Ovary (tissue), 3 donors: Measurements from ENCODE around the gene CNOT10.

Experiments used
- CTCF ChIP-seq, 3 donors: fragments of 450-650 bp in 2 of 3; fragments of 200-600 bp in 1 of 3; IDR thresholded peaks; one replicate each; pipeline versions ENCODE4 v1.5.1 to v1.8.0; 2016 to 2022; ENCODE audit warnings: antibody characterized with exemption in 3 of 3, mild to moderate bottlenecking in 1 of 3
- EP300 ChIP-seq: sonication (generic); formaldehyde crosslinking; IDR thresholded peaks from one replicate; pipeline ENCODE4 v1.6.1; 2017; ENCODE audit warnings: antibody characterized with exemption
- POLR2A ChIP-seq: fragments of 450-650 bp; IDR thresholded peaks from one replicate; pipeline ENCODE4 v1.6.1; 2017; ENCODE audit warnings: antibody characterized with exemption, mild to moderate bottlenecking, moderate library complexity
- donor health status: DM: no; HTN: no; CAD: no.

GRCh38 chr3:32791833-32792232, 106.8 kb downstream of the CNOT10 start:
- TF ChIP-seq EP300 = no peak
- TF ChIP-seq POLR2A = no peak
- no peak for TF ChIP-seq CTCF (IDR thresholded peaks at IDR 0.05)
